Body of pancreas (tissue), 4 donors: ENCODE data around the gene ENO4. TPM values are rescaled to one million over a fixed set of nuclear protein-coding genes. Genes with fewer than 3 reads are reported as not detected.

Experiments used
- ATAC-seq: fragments of 150-250 bp; one replicate; pipeline ENCODE4 v1.9.1; 2016
- DNase-seq, 4 donors: peaks; one replicate each; pipeline ENCODE4 v3.0.0-alpha.2; 2019
- H3K27ac ChIP-seq, 4 donors: fragments of 200-600 bp; sonication (generic); 1 replicate in 3 of 4; 2 replicates in 1 of 4; pipeline versions ENCODE4 v1.5.1 to v1.6.1; 2016 to 2019; ENCODE audit warnings: mild to moderate bottlenecking in 1 of 4, mixed read lengths in 1 of 4, moderate library complexity in 1 of 4
- H3K27me3 ChIP-seq, 2 donors: fragments of 200-600 bp; sonication (generic); one replicate each; pipeline ENCODE4 v1.6.0; 2016; ENCODE audit warnings: mild to moderate bottlenecking in 1 of 2
- H3K36me3 ChIP-seq, 2 donors: fragments of 200-600 bp; sonication (generic); replicated peaks in 1 of 2; 2 replicates each; pipeline ENCODE4 v1.5.1; 2016; ENCODE audit warnings: low read depth in 2 of 2; ENCODE audit not compliant: insufficient read depth in 1 of 2
- H3K4me1 ChIP-seq: fragments of 200-600 bp; sonication (generic); one replicate; pipeline ENCODE4 v1.6.0; 2016
- H3K4me3 ChIP-seq, 2 donors: fragments of 200-600 bp; sonication (generic); 1 replicate in 1 of 2; 2 replicates in 1 of 2; pipeline ENCODE4 v1.5.1; 2016 to 2019
- H3K9me3 ChIP-seq, 3 donors: fragments of 200-600 bp; sonication (generic); 1 replicate in 2 of 3; 2 replicates in 1 of 3; pipeline ENCODE4 v1.5.1; 2016
- POLR2A ChIP-seq, 3 donors: fragments of 450-650 bp; IDR thresholded peaks; one replicate each; pipeline ENCODE4 v1.6.1; 2016; ENCODE audit warnings: antibody characterized with exemption in 3 of 3, mild to moderate bottlenecking in 2 of 3
- WGBS, 2 donors: methylation state at CpG; one replicate each; pipeline ENCODE4 v1.1.5; 2017; 5-methylcytosine and 5-hydroxymethylcytosine counted together
- intact Hi-C: fragments of 100-400 bp; cut with DNase I; formaldehyde crosslinking; loops from one replicate; pipeline ENCODE4 v1.15.1; 2023
- total RNA-seq, 2 donors: library from RNA; depleted of rRNA; stranded (reverse); fragments of >200 nt; gene quantifications; one replicate each; pipeline ENCODE4 v1.1.0, GENCODE V29; 2016
- TF ChIP-seq, protein P1 (sequence below), 7 experiments: fragments of 450-650 bp in 4 of 7; fragments of 200-600 bp in 3 of 7; sonication (generic) in 3 of 7; IDR thresholded peaks; one replicate each; pipeline ENCODE4 v1.5.1; 2016 to 2019; ENCODE audit warnings: antibody characterized with exemption in 7 of 7

Gene ENO4
- total RNA-seq, 2 donors from 2014 or later: 1.0 TPM; not detected in 1

DNA sequence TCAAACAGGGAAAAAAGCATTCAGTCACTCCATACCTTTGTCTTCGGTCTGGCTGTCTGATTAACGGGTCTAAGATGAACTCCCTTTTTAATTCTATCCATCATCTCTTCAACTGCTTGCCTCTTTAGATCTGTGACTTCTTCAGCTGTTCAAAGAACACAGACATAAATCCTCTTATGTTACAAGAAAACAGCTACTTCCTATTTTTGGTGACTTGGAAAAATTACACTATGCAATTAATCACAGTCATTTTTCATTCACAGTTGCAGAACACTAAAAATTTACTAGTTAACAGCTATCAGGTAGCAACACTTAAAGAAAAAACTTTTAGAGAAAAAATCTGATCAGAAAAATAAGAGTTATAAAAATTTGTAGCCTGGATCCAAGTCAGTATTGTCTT is 66.0 kb downstream of the ENO4 start:
- no peaks in the 10 kb centered on the region for H3K27me3 ChIP-seq
- WGBS, 2 donors: 71 to 83% methylated on average over 2 of the region's 2 CpGs
- no peak overlapping the region for H3K27ac ChIP-seq
- DNase-seq (no peak), ATAC-seq (no peak)
- TF ChIP-seq, protein P1, sequence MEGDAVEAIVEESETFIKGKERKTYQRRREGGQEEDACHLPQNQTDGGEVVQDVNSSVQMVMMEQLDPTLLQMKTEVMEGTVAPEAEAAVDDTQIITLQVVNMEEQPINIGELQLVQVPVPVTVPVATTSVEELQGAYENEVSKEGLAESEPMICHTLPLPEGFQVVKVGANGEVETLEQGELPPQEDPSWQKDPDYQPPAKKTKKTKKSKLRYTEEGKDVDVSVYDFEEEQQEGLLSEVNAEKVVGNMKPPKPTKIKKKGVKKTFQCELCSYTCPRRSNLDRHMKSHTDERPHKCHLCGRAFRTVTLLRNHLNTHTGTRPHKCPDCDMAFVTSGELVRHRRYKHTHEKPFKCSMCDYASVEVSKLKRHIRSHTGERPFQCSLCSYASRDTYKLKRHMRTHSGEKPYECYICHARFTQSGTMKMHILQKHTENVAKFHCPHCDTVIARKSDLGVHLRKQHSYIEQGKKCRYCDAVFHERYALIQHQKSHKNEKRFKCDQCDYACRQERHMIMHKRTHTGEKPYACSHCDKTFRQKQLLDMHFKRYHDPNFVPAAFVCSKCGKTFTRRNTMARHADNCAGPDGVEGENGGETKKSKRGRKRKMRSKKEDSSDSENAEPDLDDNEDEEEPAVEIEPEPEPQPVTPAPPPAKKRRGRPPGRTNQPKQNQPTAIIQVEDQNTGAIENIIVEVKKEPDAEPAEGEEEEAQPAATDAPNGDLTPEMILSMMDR (IDR thresholded peaks at IDR 0.05): no peak
- TF ChIP-seq POLR2A (IDR thresholded peaks at IDR 0.05): no peak
- peaks cover 5 to 19% of the 10 kb centered on the region in 2 donors for H3K36me3 ChIP-seq
- no peaks in the 10 kb centered on the region for H3K9me3 ChIP-seq
- intact Hi-C loops: no loop called here
- H3K4me3 ChIP-seq: no peak overlapping the region
- H3K4me1 ChIP-seq: no peaks in the 10 kb centered on the region

DNA sequence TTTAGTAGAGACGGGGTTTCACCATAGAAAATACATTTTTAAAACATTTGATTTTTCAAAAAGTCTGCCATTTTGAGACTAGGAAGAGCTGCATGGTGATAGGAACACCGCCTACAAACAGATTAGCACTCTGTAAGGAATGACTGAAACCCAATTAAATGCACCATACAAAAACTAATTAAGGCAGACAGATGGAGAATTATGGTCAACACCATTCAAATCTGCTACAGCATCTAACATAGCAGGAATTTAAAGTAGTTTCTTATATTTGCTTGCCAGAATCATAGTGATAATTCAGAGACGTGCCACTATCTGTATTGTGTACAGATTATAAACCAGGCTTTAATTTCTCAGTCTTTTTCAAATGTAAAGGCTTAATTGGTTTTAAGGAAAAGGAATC is 68.2 kb downstream of the ENO4 start:
- 82 to 95% methylated on average over 3 of the region's 3 CpGs for WGBS, 2 donors
- Histone ChIP-seq H3K9me3 (no peaks in the 10 kb centered on the region), H3K27ac (no peak overlapping the region), H3K4me1 (no peaks in the 10 kb centered on the region), H3K27me3 (no peaks in the 10 kb centered on the region), H3K4me3 (no peak overlapping the region), H3K36me3 (peaks cover 6 to 21% of the 10 kb centered on the region in 2 donors)
- TF ChIP-seq POLR2A (IDR thresholded peaks at IDR 0.05): no peak
- TF ChIP-seq, protein P1 (IDR thresholded peaks at IDR 0.05): no peak
- no peak for ATAC-seq
- intact Hi-C loops: no loop called here
- DNase-seq: no peak

DNA sequence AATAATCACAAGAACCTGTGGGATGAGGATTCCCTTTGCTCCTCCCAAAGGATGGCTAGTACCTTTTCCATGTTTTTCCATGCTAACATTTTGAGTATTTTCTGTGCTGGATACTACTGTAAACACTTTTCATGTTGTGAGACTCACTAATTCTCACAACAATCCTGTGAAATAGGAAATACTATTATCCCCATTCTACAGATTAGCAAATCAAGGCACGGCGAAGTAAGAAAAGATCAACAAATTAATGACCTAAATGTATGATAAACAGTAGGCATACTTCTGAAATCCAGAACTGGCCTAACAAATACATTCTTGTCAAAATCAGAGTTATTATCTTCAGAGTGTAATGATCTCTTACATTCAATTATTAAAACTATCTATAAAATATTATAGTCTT is 69.3 kb downstream of the ENO4 start:
- H3K9me3 ChIP-seq: no peaks in the 10 kb centered on the region
- H3K27me3 ChIP-seq: no peaks in the 10 kb centered on the region
- no peaks in the 10 kb centered on the region for H3K4me1 ChIP-seq
- intact Hi-C loops: no loop called here
- DNase-seq (no peak), ATAC-seq (no peak)
- no peak overlapping the region for H3K27ac ChIP-seq
- TF ChIP-seq POLR2A (IDR thresholded peaks at IDR 0.05): no peak
- TF ChIP-seq, protein P1 (IDR thresholded peaks at IDR 0.05): no peak
- H3K4me3 ChIP-seq: no peak overlapping the region
- 98% methylated on average over 2 of the region's 2 CpGs for WGBS, 2 donors
- peaks cover 6 to 17% of the 10 kb centered on the region in 2 donors for H3K36me3 ChIP-seq

DNA sequence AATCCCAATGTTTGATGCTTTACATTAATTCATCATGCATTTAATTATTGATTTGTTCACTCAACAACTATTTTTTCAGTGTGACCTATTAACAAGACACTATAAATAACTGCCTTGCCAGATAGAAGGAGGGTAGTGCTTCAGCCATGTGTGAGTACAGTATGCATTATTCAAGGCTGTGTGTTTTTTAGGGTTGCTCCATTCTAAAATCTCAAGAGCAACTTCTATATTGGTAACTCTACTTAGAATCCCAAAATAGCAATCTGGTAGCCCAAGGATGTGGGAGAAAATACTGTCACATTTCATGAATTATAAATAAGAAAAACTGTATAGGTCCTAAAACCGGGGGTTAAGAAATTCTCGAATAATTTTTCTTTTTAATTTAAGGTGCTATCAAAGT is 69.9 kb downstream of the ENO4 start:
- Histone ChIP-seq H3K27ac (no peak overlapping the region), H3K4me3 (no peak overlapping the region), H3K36me3 (peaks cover 6 to 14% of the 10 kb centered on the region in 2 donors), H3K4me1 (no peaks in the 10 kb centered on the region), H3K27me3 (no peaks in the 10 kb centered on the region), H3K9me3 (no peaks in the 10 kb centered on the region)
- no peak for TF ChIP-seq POLR2A (IDR thresholded peaks at IDR 0.05)
- no peak for ATAC-seq
- no peak for DNase-seq
- intact Hi-C loops: no loop called here
- 85 to 96% methylated on average over 2 of the region's 2 CpGs for WGBS, 2 donors

DNA sequence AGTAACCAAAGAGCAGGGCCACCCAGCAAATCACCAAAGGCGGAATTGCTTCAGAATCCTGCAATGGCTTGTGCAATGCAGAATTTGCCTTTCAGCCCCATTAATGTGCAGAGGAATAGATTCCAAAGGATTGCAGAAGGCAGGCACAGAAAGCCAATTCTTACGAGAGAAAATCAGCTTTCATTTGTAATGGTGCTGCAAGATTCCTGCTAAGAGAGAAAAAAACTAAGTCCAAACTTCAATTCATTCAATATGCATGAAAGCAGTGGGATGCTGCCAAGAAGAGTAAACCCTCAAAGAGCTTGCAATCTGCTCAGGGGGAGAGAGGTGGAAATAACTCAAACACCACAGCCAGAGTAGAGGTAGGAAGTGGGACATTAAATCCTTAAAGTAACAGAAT is 70.4 kb downstream of the ENO4 start:
- Histone ChIP-seq H3K27me3 (no peaks in the 10 kb centered on the region), H3K4me3 (no peak overlapping the region), H3K4me1 (no peaks in the 10 kb centered on the region), H3K36me3 (peaks cover 6 to 14% of the 10 kb centered on the region in 2 donors), H3K27ac (no peak overlapping the region), H3K9me3 (no peaks in the 10 kb centered on the region)
- 47 to 48% methylated on average over 2 of the region's 2 CpGs for WGBS, 2 donors
- intact Hi-C loops: no loop called here
- TF ChIP-seq, protein P1 (IDR thresholded peaks at IDR 0.05): no peak
- no peak for TF ChIP-seq POLR2A (IDR thresholded peaks at IDR 0.05)
- ATAC-seq: no peak
- no peak for DNase-seq
